A673 (cell line): ENCODE data around the gene CFAP97D2.

Source experiments
- CTCF ChIP-seq: fragments of 300-800, 200-600 bp; sonication (generic); conservative IDR thresholded peaks from 2 replicates; pipeline ENCODE4 v1.5.1; 2017; ENCODE audit warnings: low read depth, mild to moderate bottlenecking, antibody characterized with exemption, low read length, moderate library complexity, mixed read lengths
- EZH2 ChIP-seq: fragments of 200-600 bp; sonication (generic); IDR thresholded peaks from 2 replicates; pipeline ENCODE4 v1.6.1; 2017; ENCODE audit warnings: borderline replicate concordance, low read depth, mild to moderate bottlenecking, mixed read lengths, antibody characterized with exemption, low read length; ENCODE audit not compliant: poor library complexity, severe bottlenecking

GRCh38 chr13:114230117-114230516 lies 51.1 kb downstream of the CFAP97D2 start:
- TF ChIP-seq CTCF (no peak), EZH2 (no peak)
